Coronary artery (tissue), 2 donors: ENCODE measurements around the gene ZNF865.
A peak's percentile ranks its signal among the peaks of the same experiment; 100 is the strongest.

ENCODE experiments used
- DNase-seq: peaks from one replicate; pipeline ENCODE4 v3.0.0-alpha.2; 2017; ENCODE audit warnings: low spot score
- H3K27ac ChIP-seq, 2 donors: fragments of 200-600 bp; sonication (generic); one replicate each; pipeline ENCODE4 v1.5.1; 2016 to 2019
- H3K4me3 ChIP-seq: fragments of 200-600 bp; sonication (generic); 2 replicates; pipeline ENCODE4 v1.5.1; 2016; ENCODE audit warnings: mild to moderate bottlenecking, moderate library complexity
- TF ChIP-seq, protein P1 (sequence below): fragments of 200-600 bp; sonication (generic); IDR thresholded peaks from one replicate; pipeline ENCODE4 v1.5.1; 2019; ENCODE audit warnings: antibody characterized with exemption

Gene ZNF865

DNA sequence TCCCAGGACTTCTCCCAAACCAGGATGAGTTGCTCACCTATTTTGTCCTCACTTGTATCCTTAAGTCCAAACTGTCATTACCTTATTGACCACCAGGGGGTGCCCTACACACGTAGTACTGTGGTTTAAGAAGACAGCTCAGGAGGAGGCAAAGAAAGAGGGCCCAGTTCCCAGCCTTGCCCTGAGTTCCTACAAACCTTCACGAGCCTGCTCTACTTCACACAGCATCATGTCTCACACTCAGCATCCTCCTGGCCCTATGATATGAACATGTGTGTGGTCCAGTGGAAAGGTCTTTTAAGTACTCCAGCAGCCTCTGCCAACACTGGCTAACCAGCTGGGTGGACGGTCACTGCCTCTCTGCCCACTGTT is 27.0 kb downstream of the ZNF865 start:
- Histone ChIP-seq H3K27ac (peak overlapping the region in 1 of 2 donors; percentile 52), H3K4me3 (no peak overlapping the region)
- peak; percentile 88 for DNase-seq
- TF ChIP-seq, protein P1, sequence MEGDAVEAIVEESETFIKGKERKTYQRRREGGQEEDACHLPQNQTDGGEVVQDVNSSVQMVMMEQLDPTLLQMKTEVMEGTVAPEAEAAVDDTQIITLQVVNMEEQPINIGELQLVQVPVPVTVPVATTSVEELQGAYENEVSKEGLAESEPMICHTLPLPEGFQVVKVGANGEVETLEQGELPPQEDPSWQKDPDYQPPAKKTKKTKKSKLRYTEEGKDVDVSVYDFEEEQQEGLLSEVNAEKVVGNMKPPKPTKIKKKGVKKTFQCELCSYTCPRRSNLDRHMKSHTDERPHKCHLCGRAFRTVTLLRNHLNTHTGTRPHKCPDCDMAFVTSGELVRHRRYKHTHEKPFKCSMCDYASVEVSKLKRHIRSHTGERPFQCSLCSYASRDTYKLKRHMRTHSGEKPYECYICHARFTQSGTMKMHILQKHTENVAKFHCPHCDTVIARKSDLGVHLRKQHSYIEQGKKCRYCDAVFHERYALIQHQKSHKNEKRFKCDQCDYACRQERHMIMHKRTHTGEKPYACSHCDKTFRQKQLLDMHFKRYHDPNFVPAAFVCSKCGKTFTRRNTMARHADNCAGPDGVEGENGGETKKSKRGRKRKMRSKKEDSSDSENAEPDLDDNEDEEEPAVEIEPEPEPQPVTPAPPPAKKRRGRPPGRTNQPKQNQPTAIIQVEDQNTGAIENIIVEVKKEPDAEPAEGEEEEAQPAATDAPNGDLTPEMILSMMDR = peak; percentile 81

DNA sequence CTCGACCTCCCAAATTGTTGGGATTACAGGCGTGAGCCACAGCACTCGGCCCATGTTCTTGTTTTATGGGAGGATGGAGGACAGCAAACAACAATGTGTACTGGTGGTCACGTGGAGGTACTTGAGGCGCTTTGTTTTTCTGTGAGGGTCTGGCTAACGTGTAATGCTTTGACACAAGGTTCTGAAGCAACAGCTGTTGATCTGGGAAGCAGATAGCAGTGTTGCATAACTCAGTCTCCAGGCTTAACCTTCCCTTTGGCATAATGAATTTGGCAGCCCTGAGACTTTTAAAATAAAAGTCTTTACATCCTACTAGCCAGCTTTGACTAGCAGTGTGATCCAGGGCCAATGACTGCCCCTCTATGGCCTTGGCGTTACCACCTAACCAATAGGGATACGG is 28.4 kb downstream of the ZNF865 start:
- H3K4me3 ChIP-seq = no peak overlapping the region
- DNase-seq = no peak
- H3K27ac ChIP-seq = no peak overlapping the region
- TF ChIP-seq, protein P1 = no peak

DNA sequence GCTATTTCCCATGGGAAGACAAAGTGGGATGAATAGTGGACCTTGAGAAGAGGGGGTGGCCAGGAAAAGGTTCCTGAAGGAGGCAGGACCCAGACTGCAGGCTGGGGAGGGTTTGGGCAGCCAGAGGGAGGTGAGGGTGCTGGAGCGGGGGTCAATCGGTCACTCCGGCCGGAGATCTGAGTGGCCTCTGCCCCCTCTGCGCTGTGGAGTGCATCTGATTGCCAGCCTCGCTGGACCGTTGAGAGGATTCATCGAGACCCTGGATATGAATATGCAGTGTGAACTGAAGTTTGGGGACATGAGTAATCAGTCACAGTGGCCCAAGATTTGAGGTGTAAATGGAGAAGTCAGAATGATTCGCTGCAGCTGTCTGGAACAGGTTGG is 29.9 kb downstream of the ZNF865 start:
- peak; percentile 70 for DNase-seq
- peak overlapping the region; percentile 98 for H3K27ac ChIP-seq
- H3K4me3 ChIP-seq = peak overlapping the region; percentile 87
- TF ChIP-seq, protein P1 = no peak

DNA sequence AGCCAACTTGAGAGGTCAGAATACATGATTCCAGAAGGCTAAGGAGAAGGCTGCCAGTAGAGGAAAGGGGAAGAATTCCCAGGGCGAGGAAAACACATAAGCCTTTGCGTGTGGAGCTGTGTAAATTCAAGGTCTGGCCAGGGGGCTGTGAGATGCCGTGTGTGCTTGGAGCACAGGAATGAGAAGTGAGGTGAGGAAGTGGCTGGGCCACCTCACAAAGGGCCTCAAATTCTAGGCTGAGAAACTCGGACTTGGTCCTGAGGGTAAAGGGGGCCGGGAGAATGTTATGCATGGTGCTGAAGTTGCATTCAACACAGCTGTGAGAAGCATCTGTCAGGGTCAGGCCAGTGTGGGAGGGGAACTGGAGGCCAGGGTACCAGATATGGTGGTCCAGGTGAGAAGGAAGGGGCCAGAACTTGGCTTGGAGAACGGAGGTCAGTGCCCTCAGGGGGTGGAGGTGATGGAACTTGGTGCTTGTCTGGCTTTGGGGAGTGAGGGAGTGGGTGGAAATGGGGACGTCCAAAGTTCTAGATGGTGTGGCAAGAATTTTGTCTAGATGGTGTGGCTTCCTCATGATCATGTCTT is 30.5 kb downstream of the ZNF865 start:
- TF ChIP-seq, protein P1 = no peak
- peak overlapping the region; percentile 98 for H3K27ac ChIP-seq
- H3K4me3 ChIP-seq = peak overlapping the region; percentile 87
- DNase-seq = no peak

DNA sequence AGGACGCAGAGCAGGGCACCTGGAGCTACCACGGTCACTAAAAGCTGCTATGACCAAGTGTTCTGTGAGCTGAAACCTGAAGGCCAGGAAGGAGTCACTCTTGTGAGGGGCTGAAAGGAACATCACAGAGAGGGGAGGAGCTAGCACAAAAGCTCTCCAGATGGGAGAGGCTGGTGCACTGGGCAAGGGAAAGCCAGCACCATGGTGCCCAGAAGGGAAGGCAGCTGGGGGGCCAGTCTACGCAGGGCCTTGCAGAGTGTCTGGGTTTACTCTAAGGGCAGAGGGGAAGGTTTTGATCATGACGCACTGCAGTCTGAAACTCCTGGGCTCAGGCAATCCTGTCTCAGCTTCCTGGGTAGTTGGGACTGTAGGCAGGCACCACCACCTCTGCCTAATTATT is 31.3 kb downstream of the ZNF865 start:
- Histone ChIP-seq H3K4me3 (peak overlapping the region; percentile 87), H3K27ac (peak overlapping the region in 1 of 2 donors; percentile 98)
- TF ChIP-seq, protein P1 = no peak
- DNase-seq = peak; percentile 69

DNA sequence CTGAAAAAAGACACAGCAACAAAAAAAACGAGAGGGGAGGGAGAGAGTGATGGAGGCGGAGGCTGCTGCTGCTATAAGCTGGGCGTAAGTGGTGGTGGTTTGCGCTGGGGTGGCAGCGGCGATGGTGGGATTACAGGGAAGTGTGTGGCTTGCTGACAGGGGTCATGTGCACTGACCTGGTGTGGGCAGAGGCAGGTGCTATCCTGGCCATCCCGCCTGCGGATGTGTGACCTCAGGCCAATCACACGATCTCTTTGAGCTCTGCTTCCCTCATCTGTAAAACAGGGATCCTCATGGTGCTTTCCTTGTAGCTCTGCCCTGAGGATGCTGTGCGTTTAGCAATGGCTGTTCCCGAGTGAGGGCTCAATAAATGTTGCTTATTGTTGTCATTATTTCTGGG is 32.1 kb downstream of the ZNF865 start:
- H3K27ac ChIP-seq = no peak overlapping the region
- TF ChIP-seq, protein P1 = no peak
- DNase-seq = no peak
- H3K4me3 ChIP-seq = no peak overlapping the region

DNA sequence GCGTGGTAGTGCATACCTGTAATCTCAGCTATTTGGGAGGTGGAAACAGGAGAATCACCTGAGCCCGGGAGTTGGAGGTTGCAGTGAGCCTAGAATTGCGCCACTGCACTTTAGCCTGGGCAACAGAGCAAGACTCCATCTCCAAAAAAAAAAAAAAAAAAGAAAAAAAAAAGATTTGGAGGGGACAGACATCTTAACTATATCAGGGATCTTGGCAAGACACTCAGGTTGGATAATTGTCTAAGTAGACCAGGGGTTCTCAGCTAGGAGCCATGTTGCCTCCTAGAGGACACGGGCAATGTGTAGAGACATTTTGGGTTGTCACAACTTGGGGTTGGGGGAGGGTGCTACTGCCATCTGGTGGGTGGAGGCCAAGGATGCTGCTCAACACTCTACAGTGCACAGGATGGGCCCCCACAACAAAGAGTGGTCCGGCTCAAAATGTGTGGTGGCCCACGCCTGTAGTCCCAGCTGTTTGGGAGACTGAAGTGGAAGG is 33.5 kb downstream of the ZNF865 start:
- peak; percentile 73 for DNase-seq
- H3K4me3 ChIP-seq = no peak overlapping the region
- TF ChIP-seq, protein P1 = no peak
- no peak overlapping the region for H3K27ac ChIP-seq
